CD4-positive, alpha-beta T cell (primary cell): Measurements from ENCODE around the gene AOC3. TPM values are rescaled to one million over a fixed set of nuclear protein-coding genes. Genes with fewer than 3 reads are reported as not detected.

Experiments used
- ATAC-seq: fragments of 200-7000 bp; cut with Tn5 transposase; one replicate; pipeline ENCODE4 v1.10.0; 2022; ENCODE audit warnings: mild to moderate bottlenecking; ENCODE audit not compliant: poor library complexity
- CTCF ChIA-PET: fragments of 350-600 bp; sonication (Branson Sonifier 250); formaldehyde crosslinking; loops from one replicate; lab custom pipeline; 2021; ENCODE audit warnings: antibody characterized with exemption, inconsistent platforms; lab: Charles Lee
- POLR2A ChIA-PET: fragments of 350-600 bp; sonication (Branson Sonifier 250); formaldehyde crosslinking; loops from one replicate; lab custom pipeline; 2021; ENCODE audit warnings: antibody characterized with exemption, inconsistent platforms; lab: Charles Lee
- DNase-seq, 14 experiments: peaks; one replicate each; pipeline ENCODE4 v3.0.0-alpha.2; 2013 to 2020; ENCODE audit warnings: mixed read lengths in 2 of 14
- H3K27ac ChIP-seq, 2 donors: one replicate each; pipeline versions ENCODE4 v1.5.1 to v1.7.0; 2013; ENCODE audit warnings: low read length in 2 of 2, low read depth in 1 of 2, mild to moderate bottlenecking in 1 of 2
- H3K27me3 ChIP-seq, 2 experiments: 1 replicate in 1 of 2; 2 replicates in 1 of 2; pipeline versions ENCODE4 v1.6.1 to v1.7.0; 2013; ENCODE audit warnings: low read length in 2 of 2, control low read depth in 1 of 2, mild to moderate bottlenecking in 1 of 2, moderate library complexity in 1 of 2; ENCODE audit not compliant: insufficient read depth in 2 of 2, control insufficient read depth in 1 of 2
- H3K36me3 ChIP-seq: one replicate; pipeline ENCODE4 v1.6.1; 2013; ENCODE audit warnings: low read length, control low read depth; ENCODE audit not compliant: insufficient read depth
- H3K4me1 ChIP-seq: one replicate; pipeline ENCODE4 v1.6.1; 2013; ENCODE audit warnings: low read length, control low read depth; ENCODE audit not compliant: insufficient read depth
- H3K4me3 ChIP-seq: one replicate; pipeline ENCODE4 v1.5.1; 2013; ENCODE audit warnings: mild to moderate bottlenecking, low read length, moderate library complexity
- H3K9me3 ChIP-seq, 2 experiments: 1 replicate in 1 of 2; 2 replicates in 1 of 2; pipeline versions ENCODE4 v1.6.1 to v1.7.0; 2013; ENCODE audit warnings: low read length in 2 of 2, mild to moderate bottlenecking in 2 of 2, control low read depth in 1 of 2, moderate library complexity in 1 of 2; ENCODE audit not compliant: control insufficient read depth in 1 of 2, insufficient read depth in 1 of 2
- H3K27ac Mint-ChIP-seq: one replicate; pipeline ENCODE4 v1.8.0; 2020; ENCODE audit warnings: mixed read lengths
- H3K27me3 Mint-ChIP-seq: one replicate; pipeline ENCODE4 v1.8.0; 2021; ENCODE audit warnings: mixed read lengths
- H3K36me3 Mint-ChIP-seq: one replicate; pipeline ENCODE4 v1.8.0; 2021; ENCODE audit warnings: low read depth, mixed read lengths
- H3K4me1 Mint-ChIP-seq: one replicate; pipeline ENCODE4 v1.8.0; 2021; ENCODE audit warnings: low read depth, mixed read lengths
- H3K4me3 Mint-ChIP-seq: one replicate; pipeline ENCODE4 v1.8.0; 2020; ENCODE audit warnings: mild to moderate bottlenecking, mixed read lengths
- H3K9me3 Mint-ChIP-seq: one replicate; pipeline ENCODE4 v1.8.0; 2020; ENCODE audit warnings: mixed read lengths
- CTCF ChIP-seq: fragments of 200-600 bp; IDR thresholded peaks from one replicate; pipeline ENCODE4 v1.8.0; 2022; ENCODE audit warnings: antibody characterized with exemption, mild to moderate bottlenecking
- intact Hi-C, 2 experiments: fragments of 100-400 bp; cut with DNase I in 1 of 2; cut with micrococcal nuclease in 1 of 2; formaldehyde crosslinking; loops; one replicate each; pipeline versions ENCODE4 v1.15.1 to v1.9.0; 2023 to 2025; cut with DNase I, micrococcal nuclease
- total RNA-seq, 174 experiments: library from RNA in 2 of 174; stranded (reverse) in 2 of 174; gene quantifications; one replicate each; pipeline ENCODE4 v1.2.3 and lab custom pipeline; 2021 to 2026

The AOC3 gene
- total RNA-seq, 2 experiments from 2014 or later, result 0.78 to 1.0 TPM

- intact Hi-C loops, result no loop called here
- POLR2A ChIA-PET, result no interaction called here
- Histone ChIP-seq H3K27ac (no peak within 1 kb of the TSS), H3K4me1 (no peaks in the 10 kb centered on the region), H3K4me3 (no peak within 1 kb of the TSS), H3K36me3 (no peaks in the 10 kb centered on the region), H3K9me3 (no peaks in the 10 kb centered on the region), H3K27me3 (peaks cover 4 to 6% of the 10 kb centered on the region in 2 experiments)
- H3K27ac Mint-ChIP-seq, result no peak within 1 kb of the TSS
- no peaks in the 10 kb centered on the region for H3K9me3 Mint-ChIP-seq
- TF ChIP-seq CTCF, result no peak
- ATAC-seq (no peak), DNase-seq (no peak)
- H3K36me3 Mint-ChIP-seq, result no peaks in the 10 kb centered on the region
- no peak within 1 kb of the TSS for H3K4me3 Mint-ChIP-seq
- CTCF ChIA-PET, result no interaction called here
- H3K4me1 Mint-ChIP-seq, result no peaks in the 10 kb centered on the region
- H3K27me3 Mint-ChIP-seq, result peaks cover 35% of the 10 kb centered on the region
Observed at GRCh38 chr17:42900460-42901331, 49.7 kb downstream of the AOC3 start, which contains the start of gene G6PC1. G6PC1 (plus strand) TSS chr17:42900799; CDS start chr17:42900877, 78 bp downstream.

- Mint-ChIP-seq H3K36me3 (no peaks in the 10 kb centered on the region), H3K9me3 (no peaks in the 10 kb centered on the region), H3K4me1 (no peaks in the 10 kb centered on the region), H3K27ac (no peak overlapping the region), H3K4me3 (no peak overlapping the region), H3K27me3 (peaks cover 38% of the 10 kb centered on the region)
- no peak for ATAC-seq
- Histone ChIP-seq H3K4me1 (no peaks in the 10 kb centered on the region), H3K4me3 (no peak overlapping the region), H3K9me3 (no peaks in the 10 kb centered on the region), H3K27ac (no peak overlapping the region), H3K36me3 (no peaks in the 10 kb centered on the region), H3K27me3 (peaks cover 0 to 6% of the 10 kb centered on the region in 2 experiments)
- intact Hi-C loops, result no loop called here
- CTCF ChIA-PET, result no interaction called here
- TF ChIP-seq CTCF, result no peak
- POLR2A ChIA-PET, result no interaction called here
- DNase-seq, result no peak
Observed at GRCh38 chr17:42901535-42902229, 50.7 kb downstream of the AOC3 start.

GRCh38 chr17:42904110-42904469, 53.1 kb downstream of the AOC3 start:
- ChIA-PET CTCF (no interaction called here), POLR2A (no interaction called here)
- Histone ChIP-seq H3K4me3 (no peak overlapping the region), H3K27ac (no peak overlapping the region), H3K4me1 (no peaks in the 10 kb centered on the region), H3K27me3 (no peaks in the 10 kb centered on the region), H3K9me3 (no peaks in the 10 kb centered on the region), H3K36me3 (no peaks in the 10 kb centered on the region)
- ATAC-seq (no peak), DNase-seq (no peak)
- no peak for TF ChIP-seq CTCF
- no peak overlapping the region for H3K27ac Mint-ChIP-seq
- peaks cover 27% of the 10 kb centered on the region for H3K27me3 Mint-ChIP-seq
- H3K4me3 Mint-ChIP-seq, result no peak overlapping the region
- no peaks in the 10 kb centered on the region for H3K4me1 Mint-ChIP-seq
- H3K36me3 Mint-ChIP-seq, result no peaks in the 10 kb centered on the region
- H3K9me3 Mint-ChIP-seq, result no peaks in the 10 kb centered on the region
- intact Hi-C loops, result no loop called here
